Cardiac muscle cell (in vitro differentiated cells and primary cell): Measurements from ENCODE around the gene ASPG. TPM values are rescaled to one million over a fixed set of nuclear protein-coding genes. Genes with fewer than 3 reads are reported as not detected.

Experiments
- DNase-seq, 2 donors: peaks; one replicate each; pipeline versions ENCODE4 v3.0.0 to v3.0.0-alpha.2; 2010 to 2017; ENCODE audit warnings: low read depth in 1 of 2, low spot score in 1 of 2
- H3K27ac ChIP-seq: fragments of 200-600 bp; sonication (generic); 2 replicates; pipeline ENCODE4 v1.5.1; 2016
- H3K27me3 ChIP-seq: fragments of 200-600 bp; sonication (generic); 2 replicates; pipeline ENCODE4 v1.6.0; 2016; ENCODE audit warnings: control low read depth
- H3K36me3 ChIP-seq: fragments of 200-600 bp; sonication (generic); 2 replicates; pipeline ENCODE4 v1.5.1; 2016; ENCODE audit warnings: control low read depth
- H3K4me1 ChIP-seq: fragments of 200-600 bp; sonication (generic); 2 replicates; pipeline ENCODE4 v1.8.1; 2017; ENCODE audit warnings: low read depth, mild to moderate bottlenecking, mixed run types
- H3K4me3 ChIP-seq: fragments of 200-600 bp; sonication (generic); 2 replicates; pipeline ENCODE4 v1.5.1; 2016; ENCODE audit warnings: mild to moderate bottlenecking
- H3K9me3 ChIP-seq: fragments of 200-600 bp; sonication (generic); 2 replicates; pipeline ENCODE4 v1.5.1; 2017; ENCODE audit warnings: low read depth, mild to moderate bottlenecking, control low read depth
- CTCF ChIP-seq: IDR thresholded peaks from 2 replicates; pipeline ENCODE4 v1.5.1; 2012; ENCODE audit warnings: low read depth, mild to moderate bottlenecking, low read length
- polyA plus RNA-seq: library from polyadenylated mRNA; unstranded; fragments of >200 nt; fragmentation: Nextera tagmentation; extraction: Ambion mirVana; gene quantifications from 2 replicates; pipeline ENCODE4 v1.2.1, GENCODE V29; 2016
- total RNA-seq: library from RNA; depleted of rRNA; stranded (reverse); fragments of >200 nt; gene quantifications from 2 replicates; pipeline ENCODE4 v1.2.3, GENCODE V29; 2016

ASPG gene
- total and polyA plus RNA-seq, 2 experiments from 2014 or later: 3.4 to 7.3 TPM

GRCh38 chr14:104091061-104091926, 5.8 kb downstream of the ASPG start:
- H3K4me3 ChIP-seq: no peak overlapping the region
- DNase-seq: no peak
- H3K27ac ChIP-seq: no peak overlapping the region
- no peak for TF ChIP-seq CTCF
- no peaks in the 10 kb centered on the region for H3K36me3 ChIP-seq
- no peaks in the 10 kb centered on the region for H3K9me3 ChIP-seq
- peaks cover 8% of the 10 kb centered on the region for H3K4me1 ChIP-seq
- H3K27me3 ChIP-seq: no peaks in the 10 kb centered on the region

GRCh38 chr14:104091927-104092771, 6.6 kb downstream of the ASPG start:
- Histone ChIP-seq H3K9me3 (no peaks in the 10 kb centered on the region), H3K27me3 (no peaks in the 10 kb centered on the region), H3K27ac (no peak overlapping the region), H3K4me1 (no peaks in the 10 kb centered on the region), H3K4me3 (no peak overlapping the region), H3K36me3 (no peaks in the 10 kb centered on the region)
- no peak for DNase-seq
- TF ChIP-seq CTCF: no peak

GRCh38 chr14:104092931-104093365, 7.4 kb downstream of the ASPG start:
- no peaks in the 10 kb centered on the region for H3K27me3 ChIP-seq
- no peak for DNase-seq
- no peaks in the 10 kb centered on the region for H3K9me3 ChIP-seq
- no peak for TF ChIP-seq CTCF
- H3K27ac ChIP-seq: no peak overlapping the region
- no peaks in the 10 kb centered on the region for H3K36me3 ChIP-seq
- no peaks in the 10 kb centered on the region for H3K4me1 ChIP-seq
- no peak overlapping the region for H3K4me3 ChIP-seq

- H3K27me3 ChIP-seq: no peaks in the 10 kb centered on the region
- H3K36me3 ChIP-seq: no peaks in the 10 kb centered on the region
- no peak overlapping the region for H3K27ac ChIP-seq
- DNase-seq: no peak
- no peak overlapping the region for H3K4me3 ChIP-seq
- H3K9me3 ChIP-seq: no peaks in the 10 kb centered on the region
- H3K4me1 ChIP-seq: no peaks in the 10 kb centered on the region
- no peak for TF ChIP-seq CTCF
These were observed 8.0 kb downstream of the ASPG start for GRCh38 chr14:104093366-104094055.

GRCh38 chr14:104094056-104094708, 8.7 kb downstream of the ASPG start:
- Histone ChIP-seq H3K4me1 (no peaks in the 10 kb centered on the region), H3K9me3 (no peaks in the 10 kb centered on the region), H3K36me3 (no peaks in the 10 kb centered on the region), H3K27me3 (no peaks in the 10 kb centered on the region), H3K27ac (no peak overlapping the region), H3K4me3 (no peak overlapping the region)
- TF ChIP-seq CTCF: no peak
- DNase-seq: no peak
